Dermis blood vessel endothelial cell (primary cell): Measurements from ENCODE around the gene VBP1. TPM values are rescaled to one million over a fixed set of nuclear protein-coding genes. Genes with fewer than 3 reads are reported as not detected.
"Not testable (repeated sequence)": the region's sequence is repeated elsewhere in the genome, so short reads cannot be mapped to it uniquely, and the experiment has no call there.

Source experiments
- DNase-seq: peaks from one replicate; pipeline ENCODE4 v3.0.0; 2010
- total RNA-seq: library from RNA; depleted of rRNA; stranded (reverse); fragments of >200 nt; gene quantifications from 2 replicates; pipeline ENCODE4 v1.2.3, GENCODE V29; 2014

The VBP1 gene, protein sequence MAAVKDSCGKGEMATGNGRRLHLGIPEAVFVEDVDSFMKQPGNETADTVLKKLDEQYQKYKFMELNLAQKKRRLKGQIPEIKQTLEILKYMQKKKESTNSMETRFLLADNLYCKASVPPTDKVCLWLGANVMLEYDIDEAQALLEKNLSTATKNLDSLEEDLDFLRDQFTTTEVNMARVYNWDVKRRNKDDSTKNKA
- total RNA-seq, result 69.6 and 79.0 TPM in 2 replicates

DNA sequence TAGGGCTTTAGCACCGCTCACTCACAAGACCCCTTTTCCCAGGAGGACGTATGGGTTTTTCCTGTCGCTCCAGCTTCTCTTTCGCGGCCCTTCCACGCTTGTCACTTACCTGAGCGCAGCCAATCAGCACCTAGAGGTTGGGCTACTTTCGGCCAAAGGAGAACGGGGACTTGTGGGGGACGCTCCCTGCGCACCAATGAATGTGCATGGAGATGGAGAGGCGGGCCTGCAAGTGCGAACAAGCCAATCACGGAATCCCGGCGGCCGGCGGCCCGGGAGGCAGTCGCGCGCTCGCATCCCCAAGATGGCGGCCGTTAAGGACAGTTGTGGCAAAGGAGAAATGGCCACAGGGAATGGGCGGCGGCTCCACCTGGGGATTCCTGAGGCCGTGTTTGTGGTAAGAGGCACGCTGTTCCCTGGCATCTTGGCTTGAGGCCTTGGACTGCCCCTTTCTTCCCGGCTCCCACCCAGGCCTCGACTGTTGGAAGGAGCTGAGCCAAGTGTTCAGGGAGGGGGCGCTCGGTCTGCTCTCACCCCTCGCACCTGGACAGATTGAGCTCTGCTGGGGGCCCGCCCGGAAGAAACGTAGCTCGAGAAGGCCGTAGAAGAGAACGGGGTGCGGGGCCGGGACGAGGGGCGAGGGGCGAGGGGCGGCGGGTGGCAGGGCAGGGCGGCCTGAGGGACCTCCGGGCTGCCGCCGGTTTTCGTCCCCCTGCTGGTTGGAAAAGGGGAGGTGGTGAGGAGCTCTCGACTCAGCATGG lies at the start of gene VBP1:
TSS of gene VBP1 (plus strand) at position 282 of the 761 bp plus-strand sequence. CDS start at position 305, 23 bp downstream.
- DNase-seq, result peak; percentile 97

DNA sequence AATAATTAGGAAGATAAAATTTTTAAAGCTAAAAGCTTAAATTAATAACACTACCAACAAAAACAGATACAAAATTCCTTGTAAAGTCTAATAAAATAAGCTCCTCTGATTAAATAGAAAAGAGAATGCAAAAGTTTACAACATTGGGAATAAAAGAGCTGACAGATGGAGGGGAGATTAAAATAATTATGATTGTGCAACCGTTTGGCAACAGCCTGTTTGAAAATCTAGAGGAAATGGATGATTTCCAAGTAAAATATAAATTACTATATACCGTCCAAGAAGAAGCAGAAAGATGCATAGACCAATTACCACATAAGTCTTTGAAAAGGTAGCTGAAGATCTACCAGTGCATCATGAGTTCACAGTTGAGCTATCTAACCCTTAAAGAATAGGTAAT lies 46.4 kb upstream of the VBP1 start:
- DNase-seq, result no peak

DNA sequence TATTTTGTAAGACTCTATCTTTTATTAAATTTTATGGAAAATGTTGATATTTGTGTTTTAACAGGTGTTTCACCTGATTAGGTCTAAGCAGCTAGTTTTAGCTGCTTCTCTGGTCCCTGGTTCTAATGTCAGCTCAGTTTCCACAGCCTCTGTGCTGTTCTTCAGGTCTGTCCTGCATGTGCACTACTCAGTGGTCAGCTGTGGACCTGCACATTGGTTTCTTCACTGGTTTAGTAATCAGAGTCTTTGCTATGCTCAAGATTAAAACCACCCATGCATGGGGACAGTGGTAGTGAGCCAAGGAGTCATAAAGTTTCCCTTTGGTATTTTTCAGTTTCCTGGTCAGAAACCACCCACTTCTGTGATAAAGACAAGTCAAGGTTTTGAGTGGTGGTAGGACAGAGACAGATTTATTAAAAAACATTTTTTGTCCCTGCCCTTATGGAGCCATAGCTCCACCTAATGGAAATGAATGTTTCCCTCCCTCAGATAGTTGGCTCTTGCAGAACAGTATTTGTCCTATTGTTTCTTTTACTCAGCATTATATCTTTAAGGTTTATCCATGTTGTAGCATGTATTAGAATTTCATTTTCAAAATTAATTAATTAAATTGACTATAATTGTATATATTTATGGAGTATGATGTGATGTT lies 36.8 kb upstream of the VBP1 start:
- peak; percentile 0 for DNase-seq

DNA sequence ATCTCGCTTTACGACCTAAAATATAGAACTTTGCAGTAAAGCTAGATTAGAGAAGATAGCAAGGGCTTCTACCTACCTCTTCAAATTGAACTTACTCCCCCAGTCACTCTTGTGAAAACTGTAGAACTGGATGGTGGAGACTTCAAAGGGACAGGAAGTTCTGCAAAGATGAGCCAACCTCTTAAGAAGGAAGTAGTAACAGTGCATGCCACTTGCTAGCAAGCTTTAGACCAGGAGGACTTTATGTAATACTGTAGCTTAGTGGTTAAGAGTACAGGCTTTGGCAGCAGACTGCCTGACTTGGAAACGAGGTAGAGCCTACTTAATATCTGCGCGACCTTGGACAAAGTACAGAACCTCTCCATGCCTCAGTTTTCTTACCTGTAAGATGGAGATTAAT lies 27.5 kb upstream of the VBP1 start:
- DNase-seq, result no peak

DNA sequence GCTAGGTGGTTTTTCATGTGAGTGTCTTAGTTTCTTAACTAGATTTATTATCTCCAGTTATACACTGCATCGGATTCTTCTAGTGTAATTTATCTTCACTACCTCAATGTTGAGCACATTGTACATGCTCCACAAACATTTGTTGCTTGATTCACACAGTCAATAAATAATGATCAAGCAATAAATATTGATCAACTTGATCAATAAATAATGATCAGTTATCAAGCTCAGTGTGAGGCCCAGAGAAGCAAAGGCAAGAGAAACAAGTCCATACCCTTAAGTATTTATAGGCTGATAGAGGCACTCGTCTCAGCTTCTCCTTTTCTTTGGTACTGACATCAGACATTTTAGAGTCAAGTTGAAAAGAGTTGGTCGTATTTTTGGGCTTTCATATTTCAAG lies 5.1 kb upstream of the VBP1 start:
- no peak for DNase-seq

DNA sequence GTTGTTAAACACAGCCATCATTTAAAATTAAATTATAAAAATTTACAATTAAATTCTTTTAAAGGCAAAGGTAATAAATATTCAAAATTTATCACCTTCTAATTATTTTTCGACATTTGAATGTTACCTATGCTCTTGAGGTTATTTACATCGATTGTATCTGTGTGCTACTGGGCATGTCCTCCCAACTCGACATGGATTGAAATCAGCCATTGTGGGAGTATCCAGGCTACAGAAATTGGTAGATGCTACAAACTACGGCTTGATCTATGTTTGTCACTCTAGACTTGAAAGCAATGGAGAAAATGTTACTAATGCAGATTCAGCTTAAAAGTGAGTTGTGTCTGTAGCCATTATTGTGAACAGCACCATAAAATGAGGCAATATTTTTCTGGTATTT lies 2.5 kb upstream of the VBP1 start:
- no peak for DNase-seq

DNA sequence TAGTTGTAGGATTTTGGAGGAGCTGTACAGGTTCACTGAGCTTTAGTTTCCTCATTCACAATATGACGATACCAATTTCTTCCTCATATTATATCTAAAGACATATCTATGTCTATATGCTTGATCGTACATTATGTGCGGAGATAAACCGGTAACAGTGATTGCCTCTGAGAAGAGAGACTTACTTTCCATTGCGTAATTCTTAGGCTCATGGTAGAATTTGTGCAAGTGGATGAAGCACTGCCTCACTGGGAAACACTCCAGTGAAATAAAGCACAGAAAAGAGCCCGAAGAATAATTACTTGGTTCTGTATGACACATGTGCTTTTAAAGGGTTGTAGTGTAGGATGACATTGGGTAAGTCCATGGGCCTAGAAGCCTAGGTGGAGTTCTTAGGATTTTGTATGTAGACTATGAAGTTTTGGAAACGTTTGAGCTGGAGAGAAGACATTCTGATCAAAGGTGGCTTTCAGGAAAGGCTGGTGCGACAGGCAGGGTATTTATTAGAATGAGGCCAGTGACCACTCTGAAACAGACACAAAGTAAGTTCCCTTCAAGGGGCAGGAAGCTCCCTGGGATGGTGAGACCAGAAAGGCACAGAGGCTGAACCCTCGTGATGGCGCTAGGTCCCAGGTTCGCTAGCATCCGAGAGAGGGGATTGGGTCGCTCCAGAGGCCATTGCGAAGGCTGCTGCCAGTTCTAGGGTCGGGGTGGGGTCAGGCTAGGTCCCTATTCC lies 649 bp upstream of the VBP1 start:
- DNase-seq, result peak; percentile 0

DNA sequence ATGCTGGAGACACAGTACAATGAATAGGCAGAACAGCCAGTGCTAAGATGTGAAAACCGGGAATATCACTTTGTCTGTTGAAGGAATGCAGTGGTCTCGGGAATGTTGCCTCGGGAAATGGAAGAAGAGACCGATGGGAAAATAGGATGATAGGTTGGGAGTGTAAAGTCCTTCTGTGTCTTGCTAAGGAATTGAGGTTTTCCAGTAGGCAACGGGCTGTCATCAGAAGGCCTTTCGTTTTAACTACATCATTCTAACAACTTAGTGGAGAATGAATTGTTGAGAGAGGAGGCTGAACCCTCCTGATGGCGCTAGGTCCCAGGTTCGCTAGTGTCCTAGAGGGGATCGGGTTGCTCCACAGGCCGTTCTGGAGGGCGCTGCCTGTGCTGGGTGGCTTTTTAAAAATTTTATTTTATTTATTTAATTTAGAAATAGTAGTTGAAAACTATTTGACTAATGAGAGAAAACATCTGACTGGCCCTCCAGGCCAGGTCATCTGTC lies 730 bp downstream of the VBP1 start:
- no peak for DNase-seq

DNA sequence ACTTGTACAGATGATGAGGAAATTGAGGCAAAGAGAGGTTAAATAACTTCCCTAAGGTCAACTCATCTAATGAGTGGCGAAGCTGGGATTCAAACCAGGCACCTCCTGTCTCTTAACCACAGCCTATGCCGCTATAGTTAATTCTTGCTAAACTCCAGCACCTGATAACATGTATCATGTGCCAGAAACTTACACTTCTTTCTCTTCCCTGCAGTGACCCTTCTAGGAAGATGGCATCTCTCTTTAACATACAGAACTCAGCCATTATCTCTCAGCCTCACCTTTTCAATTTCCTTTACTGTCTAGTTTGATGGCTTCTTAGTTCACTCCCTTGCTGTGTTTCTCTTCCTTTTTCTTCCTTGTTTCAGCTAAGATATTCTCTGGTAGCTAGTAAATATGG lies 2.5 kb downstream of the VBP1 start:
- DNase-seq, result no peak

DNA sequence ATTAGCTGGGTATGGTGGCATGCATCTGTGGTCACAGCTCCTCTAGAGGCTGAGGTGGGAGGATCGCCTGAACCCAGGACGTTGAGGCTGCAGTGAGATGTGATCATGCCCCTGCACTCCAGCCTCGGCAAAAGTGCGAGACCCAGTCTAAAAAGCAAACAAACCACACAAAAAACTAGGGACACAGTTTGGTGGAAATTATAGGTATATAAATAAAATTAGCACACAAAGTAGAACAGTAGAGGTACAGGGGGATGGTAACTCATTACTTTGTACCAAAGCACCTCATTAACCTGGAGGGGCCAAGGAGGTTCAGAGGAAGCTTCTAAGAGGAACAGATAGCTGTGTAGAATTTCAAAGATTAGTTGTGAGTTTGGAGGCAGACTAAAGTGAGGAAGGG lies 5.1 kb downstream of the VBP1 start:
- DNase-seq, result no peak

DNA sequence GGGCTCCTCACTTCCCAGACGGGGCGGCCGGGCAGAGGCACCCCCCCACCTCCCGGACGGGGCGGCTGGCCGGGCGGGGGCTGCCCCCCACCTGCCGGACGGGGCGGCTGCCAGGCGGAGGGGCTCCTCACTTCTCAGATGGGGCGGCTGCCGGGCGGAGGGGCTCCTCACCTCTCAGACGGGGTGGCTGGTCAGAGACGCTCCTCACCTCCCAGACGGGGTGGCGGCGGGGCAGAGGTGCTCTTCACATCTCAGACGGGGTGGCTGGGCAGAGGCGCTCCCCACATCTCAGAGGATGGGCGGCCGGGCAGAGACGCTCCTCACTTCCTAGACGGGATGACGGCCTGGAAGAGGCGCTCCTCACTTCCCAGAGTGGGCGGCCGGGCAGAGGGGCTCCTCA lies 7.5 kb downstream of the VBP1 start:
- DNase-seq, result not testable (repeated sequence)

DNA sequence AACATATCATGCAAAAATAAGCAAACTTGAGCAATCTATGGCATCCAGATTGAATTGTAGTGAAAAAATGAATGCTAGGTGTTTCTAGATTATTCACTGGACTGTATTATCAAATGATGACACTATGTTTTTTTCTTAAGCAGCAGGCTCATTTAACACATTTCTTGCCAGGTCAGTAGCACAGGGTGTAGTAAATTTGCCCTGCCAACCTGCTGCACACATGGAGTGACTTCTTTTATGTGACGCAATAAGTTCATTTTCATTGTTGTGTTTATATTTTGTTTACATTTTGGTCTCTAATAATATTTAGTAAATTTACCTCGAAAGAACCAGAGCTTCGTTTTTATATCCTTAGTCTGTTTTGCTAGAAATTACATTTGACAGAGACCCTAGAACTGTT lies 9.5 kb downstream of the VBP1 start:
- no peak for DNase-seq

DNA sequence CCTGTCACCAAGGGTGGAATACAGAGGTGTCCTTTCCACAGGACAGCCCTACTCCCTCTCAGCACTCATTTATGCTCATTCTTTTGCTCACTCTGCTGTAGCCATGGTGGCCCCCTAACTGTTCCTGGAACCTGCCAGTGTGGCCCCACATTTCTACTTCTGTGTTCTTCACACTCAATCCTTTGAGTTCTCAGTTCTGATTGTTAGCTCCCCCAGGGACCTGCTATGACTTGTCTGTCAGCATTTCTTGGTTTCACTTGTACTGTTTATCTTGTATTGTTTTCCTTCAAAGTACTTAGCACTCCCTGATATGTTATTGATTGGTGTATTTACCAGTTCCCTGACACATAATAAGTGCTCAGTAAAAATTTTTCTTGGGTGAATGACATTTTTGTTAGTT lies 14.9 kb downstream of the VBP1 start:
- no peak for DNase-seq

DNA sequence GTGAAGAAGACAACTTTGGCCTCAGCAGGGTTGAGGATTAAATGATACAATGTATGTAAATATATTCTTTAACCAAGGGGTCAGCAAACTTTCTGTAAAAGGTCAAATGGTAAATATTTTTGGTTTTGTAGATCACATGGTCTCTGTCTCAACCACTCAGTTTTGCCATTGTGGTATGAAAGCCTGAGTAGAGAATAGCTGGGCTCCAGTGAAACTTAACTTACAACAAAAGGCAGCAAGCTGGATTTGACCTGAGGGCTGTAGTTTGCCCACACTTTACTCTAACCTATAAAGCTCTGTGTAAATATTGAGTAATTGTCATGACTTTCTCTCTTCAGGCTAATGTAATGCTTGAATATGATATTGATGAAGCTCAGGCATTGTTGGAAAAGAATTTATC lies 19.6 kb downstream of the VBP1 start:
- no peak for DNase-seq

DNA sequence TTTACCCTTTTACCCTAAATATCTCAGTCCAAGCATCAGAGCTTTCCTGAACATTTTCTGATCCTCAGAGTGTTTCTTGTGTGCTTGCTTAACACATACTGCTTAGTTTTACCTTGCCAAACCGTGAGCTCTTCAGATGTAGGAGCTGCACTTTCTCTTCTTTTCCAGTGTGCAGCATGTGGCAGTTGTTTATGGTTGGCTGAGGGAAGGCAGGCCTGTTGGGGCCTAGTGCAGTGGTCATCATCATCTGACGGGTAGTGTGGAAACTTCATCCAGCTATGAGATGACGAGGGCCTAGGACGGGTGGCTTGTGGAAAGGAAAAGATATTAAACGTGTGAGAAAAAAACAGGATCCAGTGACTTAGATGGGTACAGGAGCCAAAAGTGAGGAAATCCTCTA lies 21.5 kb downstream of the VBP1 start:
- no peak for DNase-seq

DNA sequence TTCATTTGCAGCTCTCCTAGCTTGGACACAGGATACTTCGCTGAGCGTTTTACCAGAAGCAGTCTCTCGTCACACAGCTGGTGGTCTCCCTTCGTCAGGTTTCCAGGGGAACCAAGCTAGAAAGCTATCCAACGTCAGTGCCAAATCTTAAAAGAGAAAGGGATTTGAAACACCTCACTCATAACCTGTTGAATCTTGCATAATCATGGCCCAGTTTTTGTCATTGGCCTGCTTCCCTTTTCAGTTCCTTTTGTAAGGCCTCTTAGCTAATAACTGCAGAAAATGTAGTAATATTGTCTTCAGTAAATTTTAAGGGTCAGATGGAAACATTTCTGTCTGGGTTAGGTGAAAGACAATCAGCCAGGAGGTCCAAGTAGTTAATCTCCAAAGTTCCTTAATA lies 26.0 kb downstream of the VBP1 start:
- DNase-seq, result no peak

DNA sequence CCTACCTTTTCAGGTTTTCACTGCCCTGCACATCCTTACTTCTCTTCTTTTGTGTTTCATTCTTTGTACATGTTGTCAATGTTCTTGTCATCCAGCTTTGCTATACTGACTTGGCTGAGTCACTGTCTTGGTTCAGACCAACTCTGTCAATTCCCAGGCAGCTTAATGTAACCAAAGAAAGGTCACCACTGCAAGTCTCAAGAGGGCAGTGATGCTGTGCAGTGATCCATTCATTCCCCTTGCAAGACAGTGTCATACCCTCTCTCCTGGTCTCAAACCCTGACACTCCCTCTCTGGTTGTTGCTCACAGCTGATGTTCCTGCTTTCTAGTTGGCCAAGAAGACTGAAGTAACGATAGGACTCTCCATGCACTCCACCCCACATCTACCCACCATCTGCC lies 30.5 kb downstream of the VBP1 start:
- no peak for DNase-seq

DNA sequence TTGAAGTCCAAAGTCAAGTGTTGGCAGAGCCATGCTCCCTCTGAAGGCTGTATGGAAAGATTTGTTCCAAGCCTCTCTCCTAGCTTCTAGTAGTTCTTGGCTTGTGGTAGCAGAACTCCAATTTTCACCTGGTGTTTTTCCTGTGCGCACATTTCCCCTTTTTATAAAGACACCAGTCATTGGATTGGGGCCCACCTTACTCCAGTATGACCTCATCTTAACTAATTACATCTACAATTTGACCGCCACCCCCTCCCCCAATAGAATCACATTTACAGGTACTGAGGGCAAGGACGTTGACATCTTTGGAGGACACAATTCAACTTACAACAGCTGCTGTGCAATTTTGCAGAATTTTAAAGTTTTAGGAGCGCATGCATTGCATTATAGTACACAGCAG lies 31.2 kb downstream of the VBP1 start:
- DNase-seq, result no peak

DNA sequence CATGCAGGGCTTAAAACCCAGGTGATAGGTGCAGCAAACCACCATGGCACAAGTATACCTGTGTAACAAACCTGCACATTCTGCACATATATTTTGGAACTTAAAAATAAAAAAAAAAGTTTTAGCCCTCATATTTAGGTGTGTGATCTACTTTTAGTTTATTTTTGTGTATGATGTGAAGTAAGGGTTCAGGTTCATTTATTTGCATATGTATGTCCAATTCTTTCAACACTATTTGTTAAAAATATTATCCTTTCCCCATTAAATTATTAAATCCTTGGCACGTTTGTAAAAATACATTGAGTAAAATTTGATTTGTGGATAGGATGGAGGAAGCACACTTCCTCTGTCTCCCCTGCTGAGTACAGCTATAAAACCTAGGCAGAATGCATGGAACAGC lies 35.1 kb downstream of the VBP1 start:
- no peak for DNase-seq

DNA sequence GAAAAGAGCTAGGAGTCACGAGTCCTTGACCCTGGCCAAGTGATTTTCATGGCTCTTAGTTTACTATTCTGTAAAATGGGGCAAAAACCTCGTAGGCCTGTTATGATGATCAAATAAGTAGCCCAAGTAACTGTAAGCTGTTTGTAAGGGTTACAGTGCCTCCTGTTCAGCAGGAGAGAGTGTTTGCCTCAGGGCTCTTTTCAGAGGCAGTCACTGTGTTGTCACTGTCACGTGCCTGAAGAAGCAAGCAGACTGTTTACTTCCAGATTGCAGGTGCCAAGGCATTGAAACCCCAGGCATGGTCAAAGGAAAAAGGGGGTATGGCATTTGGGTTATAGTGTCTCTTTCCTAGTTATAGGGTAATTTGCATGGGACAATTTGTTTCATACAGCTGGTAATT lies 43.5 kb downstream of the VBP1 start:
- DNase-seq, result no peak

DNA sequence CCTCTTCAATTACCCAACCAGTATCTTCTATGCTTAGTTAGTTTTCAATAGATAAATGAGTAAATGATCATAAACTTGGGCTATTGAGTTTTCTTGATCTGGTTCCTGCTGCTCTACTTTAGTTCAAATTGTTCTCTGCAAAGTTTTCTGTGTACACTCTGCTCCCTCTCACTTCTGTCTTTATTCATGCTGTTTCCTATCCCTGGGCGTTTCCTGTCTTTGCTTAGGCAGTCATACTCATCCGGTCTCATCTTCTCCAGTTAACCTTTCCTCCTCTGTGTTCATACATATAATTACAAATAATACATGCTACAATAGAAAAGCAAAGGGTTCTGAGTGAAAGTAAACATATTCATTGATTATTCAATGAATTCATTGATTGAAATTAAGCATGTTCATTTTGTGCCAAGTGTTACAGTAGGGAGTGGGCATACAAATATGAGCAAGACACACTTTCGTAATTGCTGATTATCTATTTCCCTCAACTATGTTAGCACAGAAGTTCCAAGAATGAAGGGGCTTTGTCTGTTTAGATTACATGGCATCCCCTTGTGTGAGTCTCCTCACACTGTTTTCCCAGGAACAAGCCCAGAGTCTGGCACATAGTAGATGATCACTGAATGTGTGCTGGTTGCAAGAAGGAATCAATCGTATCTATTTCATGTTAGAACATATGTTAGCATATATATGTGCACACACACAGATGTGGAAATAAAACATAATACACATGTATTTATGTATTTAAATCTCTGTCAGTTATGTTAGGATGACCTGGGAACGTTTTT lies 46.9 kb downstream of the VBP1 start:
- DNase-seq, result no peak

DNA sequence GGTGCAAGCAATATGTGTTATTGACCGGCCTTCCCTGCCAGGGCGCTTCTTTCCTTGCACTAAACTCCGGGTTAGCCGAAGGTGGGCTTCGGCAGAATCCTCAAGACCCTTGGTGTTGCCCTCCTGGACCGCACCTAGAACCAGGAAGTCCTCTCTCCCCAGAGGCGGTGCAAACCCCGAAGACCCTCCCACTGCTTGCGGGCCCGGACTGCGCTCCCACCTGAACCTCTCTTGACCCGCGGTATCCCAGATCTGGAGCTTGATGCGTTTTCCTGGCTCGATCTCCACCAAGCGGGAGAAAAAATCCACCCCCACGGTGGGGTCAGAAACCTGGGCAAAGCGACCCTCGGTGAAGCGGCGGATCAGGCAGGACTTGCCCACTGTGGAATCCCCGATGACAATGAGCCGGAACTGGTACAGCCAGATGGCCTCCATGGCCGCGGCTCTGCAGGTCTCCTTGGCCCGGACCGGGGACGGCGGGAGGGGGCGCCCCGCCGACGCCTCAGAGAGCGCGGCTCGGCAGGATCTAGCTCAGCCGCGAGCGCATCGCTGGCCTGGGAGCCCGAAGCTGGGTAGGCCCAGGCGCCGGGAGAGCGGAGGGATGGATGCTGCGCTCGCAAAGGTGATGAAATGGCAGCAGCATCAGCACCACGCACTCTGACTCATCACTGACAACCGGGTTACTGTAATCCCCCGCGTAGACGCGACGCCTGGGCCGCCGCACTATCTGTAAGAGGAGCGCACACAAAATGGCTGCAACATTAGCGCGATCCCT lies 47.8 kb downstream of the VBP1 start, which contains the start of gene RAB39B:
TSS of gene RAB39B (minus strand) at position 638 of the 775 bp plus-strand sequence. CDS start at position 435, 203 bp downstream.
- DNase-seq, result peak; percentile 27
